Gastroesophageal sphincter (tissue), 3 donors: ENCODE measurements around the gene SLC35F3.

ENCODE experiments used
- CTCF ChIP-seq, 4 experiments: fragments of 200-600 bp in 2 of 4; fragments of 450-650 bp in 2 of 4; sonication (generic) in 1 of 4; IDR thresholded peaks; one replicate each; pipeline ENCODE4 v1.5.1; 2017 to 2019; ENCODE audit warnings: antibody characterized with exemption in 4 of 4, mild to moderate bottlenecking in 2 of 4, moderate library complexity in 2 of 4
- EP300 ChIP-seq: sonication (generic); formaldehyde crosslinking; IDR thresholded peaks from one replicate; pipeline ENCODE4 v1.6.1; 2017; ENCODE audit warnings: antibody characterized with exemption, mild to moderate bottlenecking
- POLR2A ChIP-seq, 2 donors: fragments of 450-650 bp; IDR thresholded peaks; one replicate each; pipeline ENCODE4 v1.6.1; 2017; ENCODE audit warnings: antibody characterized with exemption in 2 of 2, mild to moderate bottlenecking in 2 of 2, moderate library complexity in 1 of 2
- POLR2AphosphoS5 ChIP-seq: sonication (generic); formaldehyde crosslinking; IDR thresholded peaks from one replicate; pipeline ENCODE4 v1.6.1; 2017; ENCODE audit warnings: antibody characterized with exemption

GRCh38 chr1:234078143-234078542 is 173.7 kb downstream of the SLC35F3 start:
- TF ChIP-seq CTCF (IDR thresholded peaks at IDR 0.05): no peak
- no peak for TF ChIP-seq EP300
- TF ChIP-seq POLR2AphosphoS5: no peak
- no peak for TF ChIP-seq POLR2A (IDR thresholded peaks at IDR 0.05)
